OCI-M2 (cell line): ENCODE data around the gene FAM241B.

Experiments
- DNase-seq: peaks from one replicate; lab custom pipeline; 2025; ENCODE audit not compliant: unreplicated experiment; lab: John Stamatoyannopoulos, UW

The FAM241B gene

DNA sequence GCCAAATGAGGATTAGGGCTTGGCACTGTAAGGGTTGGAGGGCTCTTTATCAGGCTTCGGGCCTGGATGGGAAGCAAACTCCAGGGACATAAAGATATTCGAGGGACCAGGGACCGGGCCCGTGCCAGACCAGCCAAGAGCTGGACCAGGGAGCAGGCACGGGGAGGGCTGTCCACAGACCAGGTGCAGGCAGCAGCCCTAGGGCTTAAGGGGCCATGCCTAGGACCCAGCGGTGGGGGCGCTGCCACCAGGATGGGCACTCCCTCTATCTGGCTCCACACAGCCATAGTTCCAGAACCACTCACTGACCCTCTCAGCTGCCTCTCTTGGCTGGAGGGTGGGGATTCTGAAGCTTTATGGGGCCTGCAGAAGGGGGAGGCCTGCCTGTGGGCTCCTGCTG, 32.9 kb downstream of the FAM241B start:
- no peak for DNase-seq

- DNase-seq, result no peak
These were observed 33.4 kb downstream of the FAM241B start for GRCh38 chr10:69663369-69663947.

GRCh38 chr10:69665474-69666320, 35.6 kb downstream of the FAM241B start:
- DNase-seq, result no peak

DNA sequence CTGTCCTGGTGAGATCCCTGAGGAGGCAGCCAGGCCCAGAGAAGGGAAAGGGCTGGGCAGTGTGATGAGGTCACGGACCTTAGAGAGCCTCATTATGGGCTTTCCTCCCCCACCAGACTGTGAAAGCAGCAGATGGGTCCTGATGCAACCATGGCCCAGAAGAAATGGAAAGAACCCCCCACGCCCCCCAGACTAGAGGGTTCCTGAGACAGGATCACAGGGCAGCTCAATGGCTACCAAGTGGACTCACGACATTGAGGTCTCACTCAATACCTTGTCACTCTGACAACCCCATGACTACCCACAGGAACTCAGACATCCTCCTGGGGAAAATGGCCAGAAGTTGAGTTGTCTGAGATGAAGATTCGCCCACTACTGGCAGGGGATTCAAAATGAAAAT, 36.7 kb downstream of the FAM241B start:
- no peak for DNase-seq

DNA sequence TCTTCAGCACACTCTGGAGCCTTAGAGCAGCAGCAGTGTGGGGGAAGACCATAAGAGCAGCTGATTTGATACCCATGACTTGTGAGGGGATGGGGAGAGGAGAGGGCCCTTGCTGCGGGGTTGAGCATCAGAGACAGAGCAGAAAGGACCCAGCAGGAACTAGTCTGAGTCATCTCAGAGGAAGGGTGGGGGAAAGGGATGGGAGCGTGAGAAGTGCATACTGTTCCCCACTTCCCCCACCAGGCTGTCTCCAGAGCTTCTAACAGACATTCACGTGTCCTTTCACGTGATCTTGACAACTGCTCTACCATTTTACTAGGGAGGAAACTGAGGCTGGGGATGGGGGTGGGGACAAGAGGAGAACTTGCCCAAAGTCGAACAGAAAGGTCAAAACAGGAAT, 38.7 kb downstream of the FAM241B start:
- no peak for DNase-seq

DNA sequence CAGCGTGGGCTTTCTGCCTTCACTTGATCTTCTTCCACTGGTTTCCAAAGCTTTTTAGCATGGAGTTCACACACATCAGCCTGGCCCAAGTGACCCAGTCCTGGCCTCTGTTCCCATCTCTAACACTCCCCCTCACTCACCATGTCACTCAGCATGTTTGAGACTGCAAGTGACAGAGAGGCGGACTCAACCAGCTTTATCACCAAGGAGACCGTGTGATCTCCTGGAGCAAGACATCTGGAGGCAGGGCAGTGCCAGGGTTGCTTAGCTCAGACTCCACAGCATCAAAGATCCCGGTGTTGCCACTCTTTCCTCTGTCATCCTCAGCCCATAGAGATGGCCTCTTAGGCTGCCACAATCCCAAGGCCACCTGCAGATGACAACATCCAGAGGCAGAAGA, 39.4 kb downstream of the FAM241B start:
- DNase-seq, result no peak

DNA sequence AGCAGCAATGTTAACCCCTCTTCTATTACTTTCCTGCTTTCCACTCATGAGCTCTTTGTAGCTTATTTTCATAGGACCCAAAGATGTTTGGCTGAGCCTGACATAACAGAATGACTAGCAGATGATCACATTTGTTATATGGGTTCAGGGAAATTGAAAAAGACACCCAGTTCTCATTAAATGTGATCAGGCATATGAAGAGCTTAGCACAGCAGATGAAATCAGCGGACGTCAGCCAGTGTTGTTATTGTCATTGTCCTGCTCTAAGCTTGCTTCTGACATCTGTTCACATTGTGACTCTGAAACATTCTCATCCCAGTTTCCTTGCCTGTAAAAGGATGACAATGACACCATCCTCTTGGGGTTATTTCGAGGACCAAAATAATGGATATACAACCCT, 43.5 kb downstream of the FAM241B start:
- DNase-seq, result no peak

- DNase-seq, result no peak
These were observed 44.7 kb downstream of the FAM241B start for GRCh38 chr10:69674786-69675185.

DNA sequence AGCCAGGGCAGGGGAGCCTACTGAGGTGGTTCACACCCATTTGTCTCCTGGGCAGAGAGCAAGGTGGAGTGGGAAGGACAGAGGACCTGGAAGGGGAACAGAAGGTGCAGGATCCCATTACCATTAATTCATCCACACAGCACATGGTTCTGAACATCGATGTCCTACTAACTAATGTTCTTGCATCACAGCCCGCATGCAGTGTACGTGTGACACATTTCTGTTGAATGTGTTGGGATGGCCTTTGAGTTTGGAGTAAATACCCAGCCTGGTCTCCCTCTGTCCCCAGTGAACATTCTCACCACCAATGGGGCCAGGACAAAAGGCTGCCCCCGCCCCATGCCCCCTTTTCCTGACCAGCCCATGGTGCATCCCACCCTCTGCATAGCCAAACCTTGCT, 46.3 kb downstream of the FAM241B start:
- no peak for DNase-seq

DNA sequence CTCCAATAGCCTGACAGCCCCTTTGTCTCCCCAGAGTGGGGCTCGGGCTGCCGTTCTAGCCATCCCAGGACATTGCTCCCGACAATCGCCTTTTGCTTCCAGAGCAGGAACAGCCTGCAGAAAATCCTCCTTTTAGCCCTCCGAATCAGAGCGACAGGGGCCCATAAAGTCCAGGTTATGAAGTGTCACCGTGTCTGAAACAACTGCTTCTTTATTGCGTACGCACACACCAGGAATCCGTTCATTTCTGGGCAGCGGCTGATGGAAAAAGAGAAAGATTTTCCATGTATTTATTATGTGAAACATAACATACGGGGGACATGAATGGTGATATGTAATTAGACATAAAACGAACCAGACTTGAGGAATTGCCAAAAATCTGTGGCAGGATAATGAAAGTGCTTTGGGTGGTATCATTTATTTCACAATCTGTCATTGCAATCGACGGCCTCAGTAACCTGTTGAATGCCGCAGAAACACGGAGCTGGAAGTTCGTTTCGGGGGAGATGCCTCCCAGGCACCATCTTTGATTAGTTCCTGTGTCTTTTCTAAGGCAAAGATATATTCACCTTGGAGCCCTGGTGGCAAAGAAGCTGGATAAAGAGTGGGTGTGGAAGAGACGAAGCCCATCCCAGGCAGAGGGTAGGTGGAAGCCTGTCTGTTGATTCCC, 48.1 kb downstream of the FAM241B start:
- no peak for DNase-seq

DNA sequence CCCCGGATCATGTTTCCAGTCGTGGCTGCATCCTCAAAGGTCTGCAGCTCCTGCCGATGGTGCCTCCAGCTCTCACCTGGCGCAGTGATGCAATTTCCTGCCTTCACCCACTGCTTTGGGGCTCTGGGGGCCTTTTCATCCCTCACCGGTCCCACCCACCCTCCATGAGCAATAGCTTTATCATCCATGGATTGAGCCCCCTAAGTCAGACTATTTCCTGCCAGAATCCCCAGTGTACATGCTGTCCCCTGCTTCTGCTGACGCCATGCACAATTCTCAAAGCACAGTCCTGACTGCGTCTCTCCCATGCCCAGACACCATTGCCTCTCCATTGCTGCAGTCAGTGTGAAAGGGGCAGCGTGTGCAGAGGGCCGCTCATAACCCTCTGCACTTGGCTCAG, 49.7 kb downstream of the FAM241B start:
- no peak for DNase-seq

DNA sequence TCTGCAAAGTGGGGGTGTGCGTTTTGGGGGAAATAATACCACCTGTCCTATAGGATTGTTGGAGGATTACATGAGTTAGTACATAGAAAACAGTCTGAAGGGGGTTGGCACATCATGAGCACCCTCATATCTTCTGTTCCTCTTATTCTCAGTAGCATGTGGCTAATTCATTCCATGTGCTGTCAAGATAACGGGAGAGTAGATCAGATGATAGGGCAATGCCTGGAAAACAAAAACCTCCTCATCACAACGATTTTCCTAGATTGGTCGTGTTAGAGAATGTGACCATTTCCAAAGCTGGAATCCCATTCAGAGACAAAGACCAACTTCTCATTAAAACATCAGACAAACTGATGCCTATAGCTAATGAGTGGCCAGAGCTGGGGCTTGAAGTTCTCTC, 50.6 kb downstream of the FAM241B start:
- DNase-seq, result no peak

DNA sequence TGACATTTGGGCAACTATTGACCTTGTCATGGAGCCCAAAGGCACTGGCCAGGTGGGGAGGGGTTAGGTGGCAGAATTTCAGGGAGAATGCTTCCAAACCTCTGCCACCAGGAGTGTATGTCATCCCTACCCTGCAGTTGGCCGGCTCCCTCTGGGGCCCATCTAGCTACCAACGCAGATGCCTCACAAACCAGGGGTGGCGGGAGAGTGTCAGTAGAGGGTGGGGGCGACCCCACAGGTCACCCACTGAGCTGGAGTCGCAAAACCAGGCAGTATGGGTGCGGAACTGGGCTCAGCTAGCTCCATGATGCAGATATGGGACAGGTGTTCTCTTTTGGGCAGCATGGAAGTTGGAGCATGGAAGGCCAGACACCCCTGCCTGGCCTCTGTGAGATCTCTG, 51.4 kb downstream of the FAM241B start:
- no peak for DNase-seq

GRCh38 chr10:69682955-69683474, 53.0 kb downstream of the FAM241B start:
- DNase-seq, result no peak
